Jurkat, Clone E6-1 (cell line): ENCODE data around the gene PDXK.

Source experiments
- DNase-seq: peaks from one replicate; pipeline ENCODE4 v3.0.0-alpha.2; 2011; ENCODE audit warnings: low read depth, low spot score
- H3K4me3 ChIP-seq: 2 replicates; pipeline ENCODE4 v1.5.1; 2011; ENCODE audit warnings: mild to moderate bottlenecking, low read length, control low read depth, moderate library complexity

The PDXK gene

DNA sequence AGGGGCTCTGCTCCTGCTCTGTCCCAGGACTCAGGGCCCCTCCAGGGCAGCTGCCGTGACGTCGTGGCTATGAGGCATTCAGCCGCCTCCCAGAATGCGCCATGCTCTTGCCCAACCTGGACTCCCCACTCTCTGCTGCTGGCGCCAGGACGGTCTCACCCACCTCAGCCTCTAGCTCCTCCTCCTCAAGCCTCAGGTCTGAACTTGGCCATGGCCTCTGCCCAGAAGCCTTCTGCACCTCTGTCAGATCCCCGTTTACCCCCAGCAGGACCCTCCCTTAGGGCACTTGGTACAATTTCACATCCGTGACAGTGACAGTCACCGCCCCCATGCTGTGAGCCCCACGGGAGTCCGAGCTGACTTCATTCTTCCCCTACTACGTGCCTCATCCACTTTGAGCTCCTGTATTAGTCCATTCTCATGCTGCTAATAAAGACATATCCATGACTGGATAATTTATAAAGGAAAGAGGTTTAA, 52.3 kb downstream of the PDXK start:
- DNase-seq = no peak
- no peak overlapping the region for H3K4me3 ChIP-seq

- H3K4me3 ChIP-seq = no peak overlapping the region
- no peak for DNase-seq
These were observed 52.9 kb downstream of the PDXK start for GRCh38 chr21:43771698-43772424.

- H3K4me3 ChIP-seq = no peak overlapping the region
- DNase-seq = no peak
These were observed 53.5 kb downstream of the PDXK start for GRCh38 chr21:43772425-43772821.

- no peak for DNase-seq
- H3K4me3 ChIP-seq = no peak overlapping the region
These were observed 55.2 kb downstream of the PDXK start for GRCh38 chr21:43774163-43774562.

- no peak for DNase-seq
- H3K4me3 ChIP-seq = peak overlapping the region; percentile 65
These were observed 56.3 kb downstream of the PDXK start for GRCh38 chr21:43775190-43775589.

DNA sequence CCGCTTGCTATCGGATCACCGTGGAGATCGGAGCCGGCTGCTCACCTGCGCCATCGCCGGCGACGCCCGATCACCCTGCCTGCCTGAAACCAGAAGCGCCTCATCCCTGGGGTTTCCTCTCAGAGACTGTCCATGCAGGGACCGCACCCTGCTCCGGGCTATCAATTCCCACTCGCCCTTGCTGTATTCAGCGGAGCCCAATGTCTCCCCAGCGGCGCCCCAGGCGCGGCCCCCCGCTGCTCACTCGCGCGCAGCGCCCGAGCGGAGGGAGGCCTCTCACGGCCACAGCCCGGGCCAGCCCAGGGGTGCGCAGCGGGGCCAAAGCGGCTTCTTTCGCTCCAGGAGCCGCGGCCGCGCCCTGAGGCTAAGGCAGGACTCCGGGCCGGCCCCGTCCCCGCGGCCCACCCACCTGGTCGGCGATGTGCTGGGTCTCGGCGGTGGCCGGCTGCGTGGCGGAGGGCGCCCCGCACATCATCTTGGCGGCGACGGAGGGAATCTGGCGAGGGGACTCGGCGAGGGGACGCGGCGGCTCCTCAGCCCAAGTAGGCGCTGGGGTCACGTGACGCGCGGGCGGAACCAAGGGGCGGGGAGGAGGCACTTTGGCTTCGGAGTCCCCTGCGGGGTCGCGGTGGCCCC, 57.0 kb downstream of the PDXK start, which contains the start of gene CSTB:
Gene CSTB (minus strand): TSS at position 514 of the 636 bp plus-strand sequence. CDS start 39 bp downstream, at position 475.
- peak; percentile 47 for DNase-seq
- H3K4me3 ChIP-seq = peak within 1 kb of the TSS; percentile 65

GRCh38 chr21:43777953-43778352, 59.0 kb downstream of the PDXK start:
- DNase-seq = no peak
- H3K4me3 ChIP-seq = no peak overlapping the region

GRCh38 chr21:43778469-43779335, 59.8 kb downstream of the PDXK start:
- H3K4me3 ChIP-seq = peak overlapping the region; percentile 48
- peak; percentile 78 for DNase-seq

GRCh38 chr21:43779660-43780059, 60.7 kb downstream of the PDXK start:
- peak; percentile 64 for DNase-seq
- no peak overlapping the region for H3K4me3 ChIP-seq

DNA sequence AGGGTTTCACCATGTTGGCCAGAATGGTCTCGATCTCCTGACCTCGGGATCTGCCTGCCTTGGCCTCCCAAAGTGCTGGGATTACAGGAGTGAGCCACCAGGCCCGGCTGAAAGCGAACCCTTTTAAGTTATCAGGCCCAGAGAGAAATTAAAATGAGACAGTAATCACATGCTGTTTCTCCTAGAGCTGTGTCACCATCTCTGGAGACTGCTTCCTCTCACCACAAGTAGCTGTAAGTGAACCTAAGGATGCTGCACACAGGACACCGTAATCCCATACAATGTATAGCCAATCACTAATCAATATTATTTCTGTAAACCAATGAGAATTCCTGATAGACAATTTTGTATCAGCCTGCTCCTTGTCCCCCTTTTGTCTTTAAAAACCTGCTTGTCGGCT, 62.9 kb downstream of the PDXK start:
- DNase-seq = no peak

GRCh38 chr21:43782431-43783097, 63.6 kb downstream of the PDXK start:
- no peak overlapping the region for H3K4me3 ChIP-seq
- DNase-seq = no peak

More for the DNA sequence above, 62.9 kb downstream of the PDXK start:
- H3K4me3 ChIP-seq = no peak overlapping the region

DNA sequence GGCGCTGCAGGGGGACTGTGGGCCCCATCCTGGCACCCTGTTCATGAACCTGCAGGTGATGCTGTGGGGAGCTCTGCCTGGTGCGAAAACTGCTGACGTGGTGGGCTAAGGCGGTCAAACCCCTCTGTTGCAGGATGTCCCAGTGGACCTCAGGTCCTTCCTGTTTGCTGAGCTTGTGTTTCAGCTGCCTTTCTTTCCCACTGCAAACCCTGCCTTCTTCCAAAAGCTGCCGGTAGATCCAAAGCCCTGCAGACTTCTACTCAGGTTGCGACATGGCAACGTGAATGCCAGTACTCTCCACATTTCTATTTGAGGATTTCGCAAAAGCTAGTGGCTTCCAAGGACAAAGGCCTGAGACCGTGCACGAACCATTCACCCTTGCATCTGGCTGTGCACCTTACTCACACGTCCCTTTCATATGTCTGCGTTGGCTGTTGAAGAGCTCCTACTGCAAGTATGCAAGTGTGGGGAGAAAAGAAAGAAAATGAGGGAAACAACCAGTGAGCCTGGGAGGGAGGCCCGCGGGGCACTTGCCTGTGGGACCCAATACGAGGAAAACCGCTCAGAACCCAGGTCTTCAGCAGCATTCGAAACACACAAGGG, 64.3 kb downstream of the PDXK start:
- no peak overlapping the region for H3K4me3 ChIP-seq
- no peak for DNase-seq

DNA sequence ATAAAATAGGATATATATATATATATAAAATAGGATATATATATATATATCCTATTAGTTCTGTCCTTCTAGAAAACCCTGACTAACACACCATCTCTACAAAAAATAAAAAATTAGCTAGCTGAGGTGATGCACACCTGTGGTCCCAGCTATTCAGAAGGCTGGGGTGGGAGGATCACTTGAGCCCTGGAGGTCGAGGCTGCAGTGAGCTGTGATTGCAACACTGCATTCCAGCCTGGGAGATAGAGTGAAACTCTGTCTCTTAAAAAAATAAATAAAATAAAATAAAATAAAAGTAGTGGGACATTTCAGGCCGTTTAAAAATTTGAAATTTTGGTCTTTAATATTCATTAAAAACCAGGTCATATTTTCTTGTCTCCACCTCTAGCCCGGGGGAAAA, 66.2 kb downstream of the PDXK start:
- DNase-seq = no peak
- H3K4me3 ChIP-seq = no peak overlapping the region

GRCh38 chr21:43786300-43786806, 67.4 kb downstream of the PDXK start:
- DNase-seq = no peak
- H3K4me3 ChIP-seq = no peak overlapping the region

GRCh38 chr21:43786807-43787440, 68.0 kb downstream of the PDXK start:
- no peak overlapping the region for H3K4me3 ChIP-seq
- no peak for DNase-seq

DNA sequence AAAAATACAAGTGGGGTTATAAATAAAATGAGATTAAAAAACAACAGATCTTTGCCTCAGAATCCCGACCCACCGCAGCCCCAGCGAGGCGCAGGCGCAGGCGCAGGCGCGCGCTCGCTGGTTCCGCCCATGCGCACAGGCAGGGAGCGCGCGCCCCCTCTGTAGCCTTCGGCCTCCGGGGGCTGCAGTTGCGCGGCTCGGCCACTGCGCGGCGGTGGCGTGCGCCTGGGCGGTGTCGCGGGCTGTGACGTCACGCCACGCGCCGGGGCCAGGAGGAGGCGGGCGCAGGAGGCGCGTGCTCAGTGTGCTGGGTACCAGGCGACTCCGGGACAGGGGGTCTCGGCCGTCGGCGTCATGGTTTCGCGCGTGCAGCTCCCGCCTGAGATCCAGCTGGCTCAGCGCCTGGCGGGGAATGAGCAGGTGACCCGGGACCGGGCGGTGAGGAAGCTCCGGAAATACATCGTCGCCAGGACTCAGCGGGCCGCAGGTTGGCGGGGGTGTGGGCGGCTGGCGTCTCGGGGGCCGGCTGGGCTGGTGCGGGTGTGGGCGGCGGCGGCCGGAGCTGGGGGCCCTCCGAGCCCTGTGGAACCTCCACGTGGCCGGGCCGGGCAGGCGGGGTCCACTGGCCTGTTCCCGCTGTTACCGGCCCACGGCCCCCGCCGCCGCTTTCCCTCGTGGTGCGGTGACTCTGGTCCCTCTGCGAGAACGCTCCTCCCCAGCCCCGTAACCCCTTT, 70.5 kb downstream of the PDXK start, which contains the start of gene RRP1:
Gene RRP1 (plus strand): TSS at position 302 of the 734 bp plus-strand sequence. CDS start 53 bp downstream, at position 355.
- peak within 1 kb of the TSS; percentile 78 for H3K4me3 ChIP-seq
- DNase-seq = peak; percentile 73

DNA sequence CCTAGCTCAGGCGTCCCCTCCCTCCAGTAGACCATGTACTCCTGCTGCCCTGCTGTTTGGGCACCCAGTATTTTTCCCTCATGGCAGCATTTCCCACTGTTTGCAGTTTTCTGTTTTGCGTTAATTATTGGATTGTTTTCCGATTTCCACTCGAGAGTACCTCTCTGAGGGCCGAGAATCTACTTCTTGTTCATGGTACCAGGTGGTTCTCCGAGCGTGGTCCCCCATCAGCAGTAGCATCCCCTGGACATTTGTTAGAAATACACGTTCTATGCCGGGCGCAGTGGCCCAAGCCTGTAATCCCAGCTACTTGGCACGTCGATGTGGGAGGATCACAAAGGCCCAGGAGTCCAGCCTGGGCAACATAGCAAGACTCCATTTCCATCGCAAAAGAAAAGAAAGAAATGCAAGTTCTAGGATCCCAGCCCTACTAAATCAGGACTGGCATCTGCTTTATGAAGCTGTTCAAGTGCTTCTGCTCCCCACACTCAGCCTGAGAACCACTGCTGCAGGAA, 71.1 kb downstream of the PDXK start:
- H3K4me3 ChIP-seq = peak overlapping the region; percentile 78
- no peak for DNase-seq
